ENCODE data around the gene GRB10. TPM values are rescaled to one million over a fixed set of nuclear protein-coding genes. Genes with fewer than 3 reads are reported as not detected.

The GRB10 gene
- total RNA-seq, 4 donors from 2014 or later, result 54.0 to 69.1 (median 61.6) TPM

- Histone ChIP-seq H3K4me3 (no peak overlapping the region), H3K36me3 (peaks cover 21 to 76% (median 62%) of the 10 kb centered on the region in 4 donors), H3K4me1 (peaks cover 0 to 9% (median 0%) of the 10 kb centered on the region in 4 donors), H3K27me3 (no peaks in the 10 kb centered on the region), H3K9me3 (no peaks in the 10 kb centered on the region), H3K27ac (replicated peaks in 1 of 4) (no peak overlapping the region)
- no peak for DNase-seq (ENCODE audit: extremely low spot score)
- TF ChIP-seq, protein P1, sequence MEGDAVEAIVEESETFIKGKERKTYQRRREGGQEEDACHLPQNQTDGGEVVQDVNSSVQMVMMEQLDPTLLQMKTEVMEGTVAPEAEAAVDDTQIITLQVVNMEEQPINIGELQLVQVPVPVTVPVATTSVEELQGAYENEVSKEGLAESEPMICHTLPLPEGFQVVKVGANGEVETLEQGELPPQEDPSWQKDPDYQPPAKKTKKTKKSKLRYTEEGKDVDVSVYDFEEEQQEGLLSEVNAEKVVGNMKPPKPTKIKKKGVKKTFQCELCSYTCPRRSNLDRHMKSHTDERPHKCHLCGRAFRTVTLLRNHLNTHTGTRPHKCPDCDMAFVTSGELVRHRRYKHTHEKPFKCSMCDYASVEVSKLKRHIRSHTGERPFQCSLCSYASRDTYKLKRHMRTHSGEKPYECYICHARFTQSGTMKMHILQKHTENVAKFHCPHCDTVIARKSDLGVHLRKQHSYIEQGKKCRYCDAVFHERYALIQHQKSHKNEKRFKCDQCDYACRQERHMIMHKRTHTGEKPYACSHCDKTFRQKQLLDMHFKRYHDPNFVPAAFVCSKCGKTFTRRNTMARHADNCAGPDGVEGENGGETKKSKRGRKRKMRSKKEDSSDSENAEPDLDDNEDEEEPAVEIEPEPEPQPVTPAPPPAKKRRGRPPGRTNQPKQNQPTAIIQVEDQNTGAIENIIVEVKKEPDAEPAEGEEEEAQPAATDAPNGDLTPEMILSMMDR (IDR thresholded peaks at IDR 0.05), result no peak
- TF ChIP-seq POLR2A (IDR thresholded peaks at IDR 0.05; ENCODE audit: low read depth) (no peak), POLR2AphosphoS5 (IDR thresholded peaks at IDR 0.05) (no peak), EP300 (IDR thresholded peaks at IDR 0.05) (no peak)
- intact Hi-C loops (cut with DNase I), result loop anchor here (10.0 kb wide), 1 partner anchor 561 kb away; no protein-coding TSS in a partner anchor
- 92% methylated on average over 4 of the region's 4 CpGs for WGBS
Observed at GRCh38 chr7:50594136-50594535, 188.6 kb downstream of the GRB10 start.

DNA sequence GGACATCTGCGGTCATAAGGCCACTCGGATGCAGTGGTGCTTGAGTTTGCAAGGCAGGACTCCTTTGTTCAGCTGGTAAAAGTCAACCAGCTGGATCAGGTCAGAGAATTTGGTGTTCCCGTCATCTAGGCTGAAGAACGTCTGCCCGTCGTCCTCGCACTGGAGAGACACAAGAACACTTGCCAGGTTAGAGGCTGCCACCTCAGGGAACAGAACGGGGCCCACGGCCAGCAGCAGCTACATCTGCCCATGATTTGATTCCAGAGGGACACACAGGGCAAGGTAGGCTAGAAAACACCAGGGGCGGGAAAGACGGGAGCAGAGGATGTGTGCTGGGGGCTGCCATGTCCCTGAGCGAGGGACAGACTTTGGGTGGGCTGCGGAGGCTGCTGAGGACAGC, 189.8 kb downstream of the GRB10 start:
- intact Hi-C loops (cut with DNase I), result loop anchor here (10.0 kb wide), 1 partner anchor 562 kb away; no protein-coding TSS in a partner anchor
- no peaks in the 10 kb centered on the region for H3K9me3 ChIP-seq
- 95% methylated on average over 13 of the region's 13 CpGs for WGBS
- no peak overlapping the region for H3K4me3 ChIP-seq
- H3K36me3 ChIP-seq, result peaks cover 15 to 64% (median 50%) of the 10 kb centered on the region in 4 donors
- H3K27me3 ChIP-seq, result no peaks in the 10 kb centered on the region
- no peak overlapping the region for H3K27ac ChIP-seq (replicated peaks in 1 of 4)
- H3K4me1 ChIP-seq, result peaks cover 0 to 9% (median 0%) of the 10 kb centered on the region in 4 donors
- DNase-seq (ENCODE audit: extremely low spot score), result no peak
- TF ChIP-seq, protein P1 (IDR thresholded peaks at IDR 0.05), result no peak

- no peak overlapping the region for H3K4me3 ChIP-seq
- H3K9me3 ChIP-seq, result no peaks in the 10 kb centered on the region
- intact Hi-C loops (cut with DNase I), result loop anchor here (10.0 kb wide), 1 partner anchor 563 kb away; no protein-coding TSS in a partner anchor
- peaks cover 0 to 9% (median 0%) of the 10 kb centered on the region in 4 donors for H3K4me1 ChIP-seq
- no peak for DNase-seq (ENCODE audit: extremely low spot score)
- peaks cover 15 to 53% (median 40%) of the 10 kb centered on the region in 4 donors for H3K36me3 ChIP-seq
- no peak overlapping the region for H3K27ac ChIP-seq (replicated peaks in 1 of 4)
- no peaks in the 10 kb centered on the region for H3K27me3 ChIP-seq
- 86% methylated on average over 18 of the region's 21 CpGs for WGBS
- TF ChIP-seq EP300 (IDR thresholded peaks at IDR 0.05) (no peak), POLR2A (IDR thresholded peaks at IDR 0.05; ENCODE audit: low read depth) (no peak), POLR2AphosphoS5 (IDR thresholded peaks at IDR 0.05) (no peak)
- TF ChIP-seq, protein P1 (IDR thresholded peaks at IDR 0.05), result no peak
Observed at GRCh38 chr7:50591480-50592438, 190.9 kb downstream of the GRB10 start.

- H3K9me3 ChIP-seq, result no peaks in the 10 kb centered on the region
- WGBS, result 95% methylated on average over 5 of the region's 5 CpGs
- intact Hi-C loops (cut with DNase I), result loop anchor here (10.0 kb wide), 1 partner anchor 564 kb away; no protein-coding TSS in a partner anchor
- H3K4me3 ChIP-seq, result no peak overlapping the region
- TF ChIP-seq POLR2A (IDR thresholded peaks at IDR 0.05; ENCODE audit: low read depth) (no peak), POLR2AphosphoS5 (IDR thresholded peaks at IDR 0.05) (no peak), EP300 (IDR thresholded peaks at IDR 0.05) (no peak)
- TF ChIP-seq, protein P1 (IDR thresholded peaks at IDR 0.05), result no peak
- no peak overlapping the region for H3K27ac ChIP-seq (replicated peaks in 1 of 4)
- H3K4me1 ChIP-seq, result peaks cover 0 to 9% (median 0%) of the 10 kb centered on the region in 4 donors
- DNase-seq (ENCODE audit: extremely low spot score), result no peak
- H3K27me3 ChIP-seq, result no peaks in the 10 kb centered on the region
- H3K36me3 ChIP-seq, result peaks cover 15 to 48% (median 37%) of the 10 kb centered on the region in 4 donors
Observed at GRCh38 chr7:50591098-50591479, 191.6 kb downstream of the GRB10 start.
